HK-2 (cell line): ENCODE measurements around the gene TCFL5.
A peak's percentile ranks its signal among the peaks of the same experiment; 100 is the strongest.

Source experiments
- DNase-seq: peaks from one replicate; pipeline ENCODE4 v3.0.0-alpha.2; 2018; ENCODE audit not compliant: unreplicated experiment

The TCFL5 gene

DNA sequence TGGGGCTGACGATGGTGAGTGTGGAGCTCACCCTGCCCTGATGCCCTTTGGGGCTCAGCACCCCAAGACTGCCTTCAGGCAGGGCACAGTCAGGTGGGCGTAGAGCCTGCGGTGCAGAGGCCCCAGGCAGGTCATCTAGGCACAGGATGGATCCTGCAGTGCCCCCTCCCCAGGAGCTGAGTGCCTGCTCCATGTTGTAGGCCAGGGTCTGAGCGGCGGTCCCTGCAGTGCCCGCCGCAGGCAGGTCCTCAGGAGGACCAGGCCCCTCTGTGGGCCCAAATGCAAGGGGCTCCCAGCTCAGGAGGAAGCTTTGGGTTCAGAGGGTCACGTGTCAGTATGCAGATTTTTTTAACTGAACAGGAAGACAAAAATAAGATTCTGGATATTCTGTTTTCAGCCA is 62.6 kb downstream of the TCFL5 start:
- no peak for DNase-seq

DNA sequence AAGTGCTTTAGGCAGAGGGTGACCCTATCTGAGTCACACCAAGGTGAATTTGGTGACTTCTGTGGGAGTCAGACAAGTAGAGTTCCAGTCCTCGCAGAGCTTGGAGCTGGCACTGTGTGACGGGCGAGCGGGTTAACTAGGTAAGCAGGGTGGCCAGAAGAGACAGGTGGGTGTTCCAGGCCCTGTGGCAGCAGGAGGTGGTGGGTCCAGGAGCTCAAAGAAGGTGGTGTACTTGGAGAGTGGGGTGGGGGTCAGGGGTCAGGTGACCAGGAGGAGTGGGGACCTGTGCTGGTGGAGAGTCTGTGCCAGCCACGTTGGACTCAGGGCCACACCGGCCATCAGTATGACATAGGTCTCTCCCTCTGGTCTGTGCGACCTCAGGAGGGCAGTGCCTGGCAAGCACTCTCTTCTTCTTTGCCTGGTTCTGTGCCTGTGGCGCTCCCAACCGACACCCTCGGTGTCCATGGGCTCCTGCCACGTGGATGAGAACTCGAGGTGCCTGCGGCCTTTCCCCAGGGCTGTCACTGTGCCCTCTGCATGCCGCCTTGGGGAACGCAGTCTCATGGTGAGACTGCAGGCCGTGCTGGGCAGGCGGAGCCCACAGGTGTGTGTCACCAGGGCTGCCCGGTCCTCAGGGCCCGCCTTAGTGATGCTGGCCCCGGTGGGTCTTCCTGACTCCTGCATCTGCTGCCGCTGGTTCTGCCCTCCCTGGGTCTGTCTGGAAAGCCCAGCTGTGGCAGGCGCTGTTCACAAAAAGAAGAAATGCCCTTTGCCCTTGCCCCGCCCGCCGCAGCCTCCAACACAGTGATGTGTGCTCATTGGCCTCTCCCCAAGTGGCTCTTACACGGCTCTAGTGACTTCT is 63.7 kb downstream of the TCFL5 start:
- DNase-seq, result no peak

DNA sequence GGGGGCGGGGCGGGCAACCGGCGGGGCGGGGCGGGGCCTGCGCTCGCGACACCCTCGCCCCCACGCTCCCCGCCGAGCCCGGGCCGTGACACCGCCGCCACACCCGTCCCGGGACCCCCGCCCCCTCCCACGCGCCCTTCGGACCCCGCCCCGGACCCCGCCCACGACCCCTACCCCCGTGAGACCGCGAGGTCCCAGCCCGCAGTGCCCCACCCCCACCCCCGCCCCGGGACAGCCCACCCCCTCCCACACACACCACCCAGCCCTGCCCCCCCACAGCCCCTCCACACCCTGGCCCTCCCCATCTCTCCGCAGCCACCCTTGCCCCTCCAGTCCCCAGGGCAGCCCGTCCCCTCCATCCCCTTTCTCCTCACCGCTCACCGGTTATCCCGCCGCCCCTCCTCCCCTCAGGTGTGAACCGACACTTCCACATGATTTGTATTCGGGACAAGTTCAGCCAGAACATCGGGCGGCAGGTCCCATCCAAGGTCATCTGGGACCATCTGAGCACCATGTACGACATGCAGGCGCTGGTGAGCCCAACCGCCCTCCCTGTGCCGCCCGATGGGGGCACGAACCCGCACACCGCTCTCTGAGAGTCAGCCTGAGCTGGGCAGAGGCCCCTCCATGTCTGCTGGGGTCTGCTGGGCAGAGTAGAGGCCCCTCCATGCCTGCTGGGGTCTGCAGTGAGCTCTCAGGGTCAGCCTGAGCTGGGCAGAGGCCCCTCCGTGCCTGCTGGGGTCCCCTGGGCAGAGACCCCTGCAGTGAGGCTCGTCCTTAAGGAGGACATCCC is 64.7 kb downstream of the TCFL5 start:
- DNase-seq, result no peak

DNA sequence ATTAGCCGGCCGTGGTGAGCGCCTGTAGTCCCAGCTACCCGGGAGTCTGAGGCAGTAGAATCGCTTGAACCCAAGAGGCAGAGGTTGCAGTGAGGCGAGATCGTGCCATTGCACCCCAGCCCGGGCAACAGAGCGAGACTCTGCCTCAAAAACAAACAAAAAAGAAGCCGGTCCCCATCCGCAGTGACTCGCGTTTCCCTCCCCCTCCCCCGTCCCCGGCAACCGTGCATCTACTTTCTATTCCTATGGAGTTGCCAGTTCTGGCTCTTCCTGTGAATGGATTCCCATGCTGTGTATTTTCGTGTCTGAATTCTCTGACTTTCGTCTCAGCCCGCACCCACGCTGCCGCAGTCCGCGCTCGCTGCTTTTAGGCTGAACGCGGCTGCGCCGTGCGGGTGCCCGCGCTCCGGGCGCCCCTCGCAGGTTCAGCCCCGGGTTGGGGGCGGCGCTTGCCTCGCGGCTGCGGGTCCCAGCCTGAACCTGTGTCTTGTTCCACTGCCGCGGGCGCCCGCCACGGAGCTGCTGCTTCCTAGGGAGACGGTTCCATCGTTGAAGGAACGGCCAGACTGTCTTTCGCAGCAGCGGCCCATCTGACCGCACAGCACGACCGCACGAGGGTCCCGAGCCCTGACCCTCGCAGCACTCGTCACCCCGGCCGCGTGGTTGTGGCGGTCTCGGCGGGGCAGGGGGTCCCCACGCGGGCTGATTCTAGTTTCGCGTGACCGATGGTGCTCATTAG is 66.4 kb downstream of the TCFL5 start:
- peak; percentile 80 for DNase-seq

DNA sequence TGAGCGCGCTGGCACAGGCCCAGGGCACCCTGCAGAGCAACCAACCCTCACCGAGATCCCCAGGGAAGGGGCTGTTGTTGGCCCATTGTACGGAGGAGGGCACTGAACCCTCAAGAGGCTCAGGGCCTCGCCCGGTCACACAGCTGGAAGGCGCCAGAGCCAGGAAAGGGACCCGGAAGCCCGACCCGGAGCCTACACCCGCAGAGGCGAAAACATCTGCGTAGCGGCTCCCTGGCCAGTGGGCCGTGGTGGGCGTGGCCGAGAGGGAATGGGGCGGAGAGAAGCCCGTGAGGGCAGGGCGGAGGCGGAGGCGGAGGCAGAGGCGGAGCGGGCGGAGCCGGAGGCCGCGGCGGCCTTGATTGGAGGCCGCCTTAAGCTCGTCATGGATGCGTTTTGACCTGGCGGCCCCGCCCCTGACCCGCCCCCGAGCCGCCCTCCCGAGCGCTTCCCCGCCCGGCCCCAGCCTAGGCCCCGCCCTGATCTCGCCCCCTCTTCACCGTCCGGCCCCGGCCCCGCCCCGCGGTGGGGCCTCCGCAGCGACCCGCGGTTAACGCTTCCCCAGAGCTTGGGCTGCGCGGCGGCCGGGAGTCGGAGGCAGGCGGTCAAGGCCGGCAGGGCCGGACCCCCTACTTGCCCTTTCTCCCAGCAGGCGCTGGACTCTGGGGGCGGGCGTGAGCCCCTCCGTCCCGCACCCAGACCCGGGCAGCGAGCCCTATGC is 67.5 kb downstream of the TCFL5 start:
- peak; percentile 99 for DNase-seq

DNA sequence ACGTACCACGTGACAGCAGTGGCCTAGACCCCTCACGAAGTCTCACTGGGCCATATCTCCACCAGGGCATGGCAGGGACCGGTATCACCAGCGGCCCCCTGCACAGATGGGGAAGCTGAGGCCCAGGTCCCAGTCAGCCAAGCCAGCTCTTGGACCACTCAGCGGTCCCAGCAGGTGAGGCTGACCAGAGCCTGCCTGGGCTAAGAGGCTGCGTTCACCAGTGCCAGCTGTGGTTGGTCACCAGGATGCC is 67.9 kb downstream of the TCFL5 start:
- no peak for DNase-seq

DNA sequence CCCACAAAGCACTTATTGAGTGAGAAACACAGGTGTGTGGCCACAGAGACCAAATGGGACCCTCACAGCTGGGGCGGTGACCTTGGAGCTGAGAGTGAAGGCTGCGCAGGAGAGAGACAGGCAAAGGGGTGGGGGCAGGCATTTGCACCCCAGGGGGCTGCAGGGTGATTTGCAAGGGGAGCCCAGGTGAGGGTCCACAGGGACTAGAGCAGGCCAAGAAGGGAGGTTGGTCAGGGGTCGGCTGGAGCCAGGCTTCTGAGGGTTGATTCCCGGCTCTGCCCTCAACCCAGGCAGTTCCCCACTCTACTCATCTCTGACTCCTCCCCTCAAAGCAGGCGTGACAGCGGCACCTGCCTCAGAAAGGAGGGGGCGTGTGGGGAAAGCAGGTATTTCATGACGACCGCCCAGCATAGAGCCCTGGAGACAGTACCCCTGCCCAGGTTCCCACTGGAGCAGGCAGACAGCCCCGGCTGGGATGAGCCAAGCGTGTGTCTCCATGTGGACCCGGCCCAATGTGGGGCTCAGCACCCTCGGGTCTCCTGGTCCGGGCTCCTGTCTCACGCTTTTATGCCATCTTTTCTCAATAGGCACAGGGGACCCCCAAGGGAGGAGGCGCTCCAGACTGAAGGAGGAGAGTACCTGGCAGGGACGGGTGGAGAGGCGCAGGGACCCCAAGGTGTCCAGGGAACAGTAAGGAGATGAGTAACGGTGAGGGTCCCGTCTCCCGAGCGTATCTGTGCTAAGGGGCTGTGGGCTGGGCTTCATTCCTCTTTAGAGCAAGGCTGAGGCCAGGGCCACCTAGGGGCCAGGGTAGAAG is 68.5 kb downstream of the TCFL5 start:
- no peak for DNase-seq

DNA sequence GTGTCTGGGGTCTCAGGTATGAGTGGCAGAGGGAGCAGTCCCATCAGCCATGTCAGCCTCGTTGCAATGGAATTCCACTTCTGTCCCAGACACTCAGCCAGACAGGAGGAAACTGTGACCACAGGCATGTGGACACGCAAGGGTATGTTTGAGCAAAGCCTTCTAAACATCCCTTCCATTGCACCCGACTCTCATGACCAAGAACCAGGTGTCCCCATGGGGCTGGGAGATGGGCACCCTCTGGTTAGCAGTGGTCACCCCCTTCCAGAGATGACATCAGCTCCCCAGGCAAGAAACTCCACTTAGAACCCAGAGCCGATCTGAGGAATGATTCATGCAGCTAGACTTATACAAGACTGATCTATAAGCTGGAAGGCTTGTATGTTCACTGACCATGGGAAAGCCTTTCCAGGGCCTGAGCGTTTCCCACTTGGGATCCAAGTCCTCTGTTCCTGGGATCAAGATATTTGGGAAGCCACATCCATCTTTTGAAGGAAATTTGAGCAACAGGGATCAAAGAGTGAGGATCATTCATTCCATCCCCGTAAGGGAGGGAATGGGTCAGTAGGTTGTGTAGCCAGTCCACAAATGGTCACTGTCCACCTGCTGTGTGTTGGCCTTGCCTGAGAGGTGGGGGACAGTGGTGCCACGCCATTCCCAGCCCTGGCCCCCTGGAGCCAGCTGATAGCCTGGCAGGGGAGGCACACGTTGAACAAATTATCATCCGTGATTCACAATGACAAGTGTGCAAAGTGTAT is 69.3 kb downstream of the TCFL5 start:
- peak; percentile 80 for DNase-seq

DNA sequence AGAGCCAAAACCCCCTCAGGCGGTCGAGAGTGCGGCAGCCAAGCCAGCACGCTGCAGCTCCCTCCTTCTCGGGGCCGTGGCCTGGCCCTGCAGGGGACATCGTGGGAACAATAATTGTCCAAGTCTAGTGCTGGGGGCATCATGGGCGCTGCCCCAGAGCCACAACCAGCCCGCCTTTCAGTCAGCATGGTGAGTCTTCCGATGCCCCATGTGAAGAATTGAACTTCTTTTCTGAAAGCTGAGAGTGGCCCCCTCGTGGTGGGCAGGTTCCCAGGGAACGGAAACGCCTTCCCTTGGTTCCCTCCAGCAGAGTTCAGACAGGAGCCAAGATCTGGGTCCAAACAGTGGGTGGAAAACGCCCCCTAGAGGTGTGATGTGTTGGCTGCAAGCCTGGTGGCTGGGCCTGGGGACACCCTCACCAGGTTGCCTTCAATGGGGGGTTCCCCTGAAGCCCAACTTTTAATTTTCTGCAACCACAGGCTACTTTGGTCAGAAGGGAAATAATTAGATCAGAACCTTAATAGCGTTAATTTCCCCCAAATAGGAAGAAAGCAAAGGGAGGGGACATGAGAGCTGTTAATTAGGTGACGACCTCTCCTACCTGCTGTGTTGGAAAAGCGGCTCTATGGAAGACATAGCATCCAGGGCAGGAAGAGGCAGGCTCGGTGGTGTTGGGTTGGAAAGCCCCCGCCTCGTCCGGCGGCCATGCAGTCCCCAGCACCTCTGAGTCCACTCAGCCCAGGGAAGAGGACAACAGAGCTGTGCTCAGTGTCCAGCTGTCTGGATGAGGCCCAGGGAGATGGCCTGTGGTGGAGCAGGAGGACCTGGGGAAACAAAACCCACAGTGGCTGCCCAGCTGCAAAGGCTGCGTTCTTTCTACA is 70.1 kb downstream of the TCFL5 start:
- peak; percentile 90 for DNase-seq
